CD4-positive, alpha-beta T cell treated with Interleukin-15 for 1 hour (primary cell): Measurements from ENCODE around the gene CDC42EP5.

ENCODE experiments used
- DNase-seq: peaks from one replicate; pipeline ENCODE4 v3.0.0-alpha.2; 2020

The CDC42EP5 gene

GRCh38 chr19:54424660-54425381 lies 48.3 kb downstream of the CDC42EP5 start:
- DNase-seq: no peak

- DNase-seq: no peak
Measured at GRCh38 chr19:54424201-54424600, 48.9 kb downstream of the CDC42EP5 start.

- DNase-seq: no peak
Measured at GRCh38 chr19:54422136-54422535, 51.0 kb downstream of the CDC42EP5 start.

- no peak for DNase-seq
Measured at GRCh38 chr19:54421521-54421920, 51.6 kb downstream of the CDC42EP5 start.

- no peak for DNase-seq
Measured at GRCh38 chr19:54421169-54421516, 52.0 kb downstream of the CDC42EP5 start.

- DNase-seq: no peak
Measured at GRCh38 chr19:54420383-54421168, 52.5 kb downstream of the CDC42EP5 start.

GRCh38 chr19:54420068-54420382 lies 53.1 kb downstream of the CDC42EP5 start:
- DNase-seq: no peak

- no peak for DNase-seq
Measured at GRCh38 chr19:54418930-54419800, 53.9 kb downstream of the CDC42EP5 start.

- DNase-seq: no peak
Measured at GRCh38 chr19:54418030-54418929, 54.8 kb downstream of the CDC42EP5 start.

- DNase-seq: no peak
Measured at GRCh38 chr19:54416695-54417491, 56.2 kb downstream of the CDC42EP5 start.

- DNase-seq: no peak
Measured at GRCh38 chr19:54415901-54416673, 57.0 kb downstream of the CDC42EP5 start.

GRCh38 chr19:54415208-54415900 lies 57.7 kb downstream of the CDC42EP5 start, which contains the start of gene TTYH1:
Gene TTYH1, plus strand, starts transcription at chr19:54415464. Its CDS starts 89 bp downstream, at chr19:54415553.
- no peak for DNase-seq
